Astrocyte (in vitro differentiated cells and primary cell): ENCODE data around the gene FAM107B. TPM values are rescaled to one million over a fixed set of nuclear protein-coding genes. Genes with fewer than 3 reads are reported as not detected.
"Not testable (repeated sequence)": the region's sequence is repeated elsewhere in the genome, so short reads cannot be mapped to it uniquely, and the experiment has no call there.

Experiments used
- DNase-seq: peaks from one replicate; pipeline ENCODE4 v3.0.0-alpha.2; 2010; ENCODE audit warnings: low read depth
- FAIRE-seq: peaks from 2 replicates; lab custom pipeline; 2011; peaks lifted over from hg19 to GRCh38; lab: Jason Lieb, UNC
- H2AFZ ChIP-seq: 2 replicates; pipeline ENCODE4 v1.6.0; 2012; ENCODE audit warnings: low read depth, low read length, inconsistent platforms
- H3K27ac ChIP-seq: 2 replicates; pipeline ENCODE4 v1.5.1; 2011; ENCODE audit warnings: low read depth, low read length, inconsistent platforms
- H3K27me3 ChIP-seq: 2 replicates; pipeline ENCODE4 v1.6.0; 2011; ENCODE audit warnings: low read length, inconsistent platforms; ENCODE audit not compliant: insufficient read depth
- H3K36me3 ChIP-seq: 2 replicates; pipeline ENCODE4 v1.5.1; 2011; ENCODE audit warnings: low read length, inconsistent platforms; ENCODE audit not compliant: insufficient read depth
- H3K4me1 ChIP-seq: 2 replicates; pipeline ENCODE4 v1.5.1; 2011; ENCODE audit warnings: low read length, inconsistent platforms; ENCODE audit not compliant: insufficient read depth
- H3K4me2 ChIP-seq: 2 replicates; pipeline ENCODE4 v1.6.0; 2012; ENCODE audit warnings: low read length, inconsistent platforms
- H3K4me3 ChIP-seq: 2 replicates; pipeline ENCODE4 v1.5.1; 2011; ENCODE audit warnings: low read depth, mild to moderate bottlenecking, low read length, inconsistent platforms; ENCODE audit not compliant: insufficient read depth
- H3K79me2 ChIP-seq: 2 replicates; pipeline ENCODE4 v1.6.0; 2012; ENCODE audit warnings: mild to moderate bottlenecking, low read length, inconsistent platforms; ENCODE audit not compliant: insufficient read depth
- H3K9ac ChIP-seq: 2 replicates; pipeline ENCODE4 v1.6.0; 2012; ENCODE audit warnings: mild to moderate bottlenecking, low read length, inconsistent platforms
- H3K9me3 ChIP-seq: 2 replicates; pipeline ENCODE4 v1.5.1; 2012; ENCODE audit warnings: low read depth, mild to moderate bottlenecking, low read length, inconsistent platforms; ENCODE audit not compliant: insufficient read depth
- H4K20me1 ChIP-seq: 2 replicates; pipeline ENCODE4 v1.6.0; 2012; ENCODE audit warnings: low read length, inconsistent platforms; ENCODE audit not compliant: insufficient read depth
- H3K27ac Mint-ChIP-seq: one replicate; pipeline ENCODE4 v1.8.0; 2021; ENCODE audit warnings: mild to moderate bottlenecking, mixed read lengths; ENCODE audit not compliant: unreplicated experiment
- H3K27me3 Mint-ChIP-seq: one replicate; pipeline ENCODE4 v1.8.0; 2021; ENCODE audit warnings: low read depth, mixed read lengths; ENCODE audit not compliant: unreplicated experiment
- H3K36me3 Mint-ChIP-seq: one replicate; pipeline ENCODE4 v1.8.0; 2021; ENCODE audit warnings: low read depth, mixed read lengths; ENCODE audit not compliant: unreplicated experiment
- H3K4me1 Mint-ChIP-seq: one replicate; pipeline ENCODE4 v1.8.0; 2021; ENCODE audit warnings: low read depth, mixed read lengths; ENCODE audit not compliant: unreplicated experiment
- H3K4me3 Mint-ChIP-seq: one replicate; pipeline ENCODE4 v1.8.0; 2021; ENCODE audit warnings: mild to moderate bottlenecking, moderate library complexity, mixed read lengths; ENCODE audit not compliant: unreplicated experiment
- H3K9me3 Mint-ChIP-seq: one replicate; pipeline ENCODE4 v1.8.0; 2021; ENCODE audit warnings: mild to moderate bottlenecking, mixed read lengths; ENCODE audit not compliant: unreplicated experiment
- EZH2 ChIP-seq: IDR thresholded peaks from 2 replicates; pipeline ENCODE4 v1.6.1; 2012; ENCODE audit warnings: mild to moderate bottlenecking, low read length, inconsistent platforms; ENCODE audit not compliant: insufficient read depth
- total RNA-seq: library from RNA; stranded (reverse); gene quantifications from 2 replicates; pipeline ENCODE4 v1.2.1, GENCODE V29; 2021
- TF ChIP-seq, protein P1 (sequence below): IDR thresholded peaks from 2 replicates; pipeline ENCODE4 v1.5.1; 2011; ENCODE audit warnings: low read depth, mild to moderate bottlenecking, inconsistent platforms, low read length, moderate library complexity; ENCODE audit not compliant: insufficient read depth

FAM107B gene
- total RNA-seq, 1 donor from 2014 or later = 36.0 TPM

DNA sequence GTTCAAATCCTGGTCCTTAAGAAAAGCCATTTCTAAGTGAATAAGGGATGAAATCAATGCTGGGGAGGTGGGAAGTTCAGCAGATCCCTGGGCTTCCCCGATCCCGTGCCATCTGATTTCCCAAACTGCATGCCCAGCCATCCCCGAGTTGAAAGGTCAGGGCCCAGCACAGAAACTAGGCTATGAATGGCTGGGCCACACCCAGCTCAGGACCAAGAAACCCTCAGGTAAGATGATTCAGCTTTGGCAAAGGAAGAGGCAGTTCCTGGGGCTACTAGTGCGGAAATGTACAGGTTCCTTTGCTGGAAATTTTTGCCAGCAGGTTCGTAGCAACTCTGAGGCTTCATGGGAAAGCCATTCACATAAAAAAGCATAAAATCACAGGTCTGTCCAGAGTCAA, 182.7 kb downstream of the FAM107B start:
- peaks cover 28% of the 10 kb centered on the region for H4K20me1 ChIP-seq
- Mint-ChIP-seq H3K27me3 (no peaks in the 10 kb centered on the region), H3K4me3 (no peak overlapping the region), H3K36me3 (peaks cover 11% of the 10 kb centered on the region), H3K9me3 (peaks cover 2% of the 10 kb centered on the region), H3K27ac (no peak overlapping the region), H3K4me1 (peaks cover 15% of the 10 kb centered on the region)
- no peaks in the 10 kb centered on the region for H3K27me3 ChIP-seq
- peaks cover 3% of the 10 kb centered on the region for H3K36me3 ChIP-seq
- H3K27ac ChIP-seq = no peak overlapping the region
- no peak overlapping the region for H3K4me3 ChIP-seq
- TF ChIP-seq, protein P1, sequence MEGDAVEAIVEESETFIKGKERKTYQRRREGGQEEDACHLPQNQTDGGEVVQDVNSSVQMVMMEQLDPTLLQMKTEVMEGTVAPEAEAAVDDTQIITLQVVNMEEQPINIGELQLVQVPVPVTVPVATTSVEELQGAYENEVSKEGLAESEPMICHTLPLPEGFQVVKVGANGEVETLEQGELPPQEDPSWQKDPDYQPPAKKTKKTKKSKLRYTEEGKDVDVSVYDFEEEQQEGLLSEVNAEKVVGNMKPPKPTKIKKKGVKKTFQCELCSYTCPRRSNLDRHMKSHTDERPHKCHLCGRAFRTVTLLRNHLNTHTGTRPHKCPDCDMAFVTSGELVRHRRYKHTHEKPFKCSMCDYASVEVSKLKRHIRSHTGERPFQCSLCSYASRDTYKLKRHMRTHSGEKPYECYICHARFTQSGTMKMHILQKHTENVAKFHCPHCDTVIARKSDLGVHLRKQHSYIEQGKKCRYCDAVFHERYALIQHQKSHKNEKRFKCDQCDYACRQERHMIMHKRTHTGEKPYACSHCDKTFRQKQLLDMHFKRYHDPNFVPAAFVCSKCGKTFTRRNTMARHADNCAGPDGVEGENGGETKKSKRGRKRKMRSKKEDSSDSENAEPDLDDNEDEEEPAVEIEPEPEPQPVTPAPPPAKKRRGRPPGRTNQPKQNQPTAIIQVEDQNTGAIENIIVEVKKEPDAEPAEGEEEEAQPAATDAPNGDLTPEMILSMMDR = no peak
- TF ChIP-seq EZH2 = no peak
- no peak overlapping the region for H3K9ac ChIP-seq
- H3K4me2 ChIP-seq = no peak overlapping the region
- H3K4me1 ChIP-seq = peaks cover 11% of the 10 kb centered on the region
- H3K79me2 ChIP-seq = peaks cover 39% of the 10 kb centered on the region
- DNase-seq (no peak), FAIRE-seq (no peak)
- H2AFZ ChIP-seq = no peak overlapping the region
- no peaks in the 10 kb centered on the region for H3K9me3 ChIP-seq

DNA sequence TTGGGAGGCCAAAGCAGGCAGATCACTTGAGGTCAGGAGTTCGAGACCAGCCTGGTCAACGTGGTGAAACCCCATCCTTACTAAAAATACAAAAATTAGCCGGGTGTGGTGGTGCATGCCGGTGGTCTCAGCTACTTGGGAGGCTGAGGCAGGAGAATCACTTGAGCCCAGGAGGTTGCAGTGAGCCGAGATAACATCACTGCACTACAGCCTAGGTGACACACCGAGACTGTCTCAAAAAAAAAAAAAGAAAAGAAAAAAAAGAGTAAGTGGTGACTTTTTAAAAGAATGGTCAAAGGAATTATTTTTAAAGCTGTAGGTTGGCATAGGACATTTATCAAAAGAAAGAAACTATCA, 185.8 kb downstream of the FAM107B start:
- not testable (repeated sequence) for H3K27ac Mint-ChIP-seq, H2AFZ ChIP-seq, H3K4me3 Mint-ChIP-seq, DNase-seq, H3K4me3 ChIP-seq, H3K36me3 ChIP-seq, H3K9me3 Mint-ChIP-seq, H3K9me3 ChIP-seq, H3K27me3 ChIP-seq, FAIRE-seq, H3K27me3 Mint-ChIP-seq
- H3K4me1 ChIP-seq = peaks cover 18% of the 10 kb centered on the region
- peak overlapping the region; percentile 64 for H3K9ac ChIP-seq
- peaks cover 21% of the 10 kb centered on the region for H4K20me1 ChIP-seq
- H3K27ac ChIP-seq = peak overlapping the region; percentile 87
- peaks cover 44% of the 10 kb centered on the region for H3K79me2 ChIP-seq
- peak overlapping the region; percentile 76 for H3K4me2 ChIP-seq
- Mint-ChIP-seq H3K4me1 (peaks cover 25% of the 10 kb centered on the region), H3K36me3 (peaks cover 13% of the 10 kb centered on the region)

DNA sequence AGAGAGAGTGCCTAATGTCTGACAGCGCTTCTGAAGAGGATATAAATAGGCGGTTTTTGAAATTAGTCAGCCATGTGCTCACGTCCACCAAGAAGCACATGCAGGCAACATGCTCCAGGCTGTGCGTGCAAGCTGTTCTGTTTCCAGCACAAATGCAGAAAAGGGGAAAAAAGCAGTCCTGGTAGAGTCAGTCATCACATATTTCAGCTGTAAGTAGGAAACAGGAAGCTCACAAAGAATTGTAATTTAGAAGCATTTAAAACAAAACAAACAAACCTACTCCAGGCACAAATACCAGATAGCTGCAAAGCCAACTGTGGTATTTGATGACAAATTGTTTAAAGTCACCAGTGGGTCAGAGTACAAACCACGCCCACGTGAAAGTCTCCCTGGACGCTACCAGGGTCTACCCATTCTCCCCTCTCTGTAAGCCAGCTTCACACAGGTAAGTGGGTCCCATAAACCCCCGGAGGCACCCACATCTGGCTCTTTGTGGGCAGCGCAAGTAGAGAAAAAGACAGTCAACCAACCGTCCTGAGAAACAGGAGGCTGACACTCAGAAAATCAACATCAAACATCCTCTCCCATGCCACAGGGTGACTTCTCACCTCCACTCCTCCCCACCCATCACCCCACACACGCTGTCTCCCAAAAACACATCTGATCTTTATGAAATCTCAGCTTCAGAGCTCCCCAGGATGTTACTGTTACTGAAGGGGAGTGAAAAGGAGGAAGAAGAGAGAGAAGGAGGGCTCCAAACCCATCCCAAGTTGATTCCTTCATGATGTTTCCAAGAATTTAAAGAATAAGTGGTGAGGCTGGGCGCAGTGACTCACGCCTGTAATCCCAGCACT, 186.4 kb downstream of the FAM107B start:
- FAIRE-seq (peak; percentile 72), DNase-seq (peak; percentile 95)
- TF ChIP-seq, protein P1 = no peak
- TF ChIP-seq EZH2 = no peak
- Histone ChIP-seq H3K27me3 (no peaks in the 10 kb centered on the region), H3K27ac (peak overlapping the region; percentile 87), H3K79me2 (peaks cover 50% of the 10 kb centered on the region), H3K4me1 (peaks cover 18% of the 10 kb centered on the region), H3K36me3 (peaks cover 3% of the 10 kb centered on the region), H3K4me3 (no peak overlapping the region), H2AFZ (peak overlapping the region; percentile 7), H3K4me2 (peak overlapping the region; percentile 76), H4K20me1 (peaks cover 21% of the 10 kb centered on the region), H3K9ac (peak overlapping the region; percentile 64), H3K9me3 (no peaks in the 10 kb centered on the region)
- Mint-ChIP-seq H3K27me3 (no peaks in the 10 kb centered on the region), H3K4me3 (peak overlapping the region; percentile 43), H3K36me3 (peaks cover 13% of the 10 kb centered on the region), H3K4me1 (peaks cover 25% of the 10 kb centered on the region), H3K9me3 (no peaks in the 10 kb centered on the region), H3K27ac (peak overlapping the region; percentile 56)
